ENCODE data around the gene IGSF6. TPM values are rescaled to one million over a fixed set of nuclear protein-coding genes. Genes with fewer than 3 reads are reported as not detected.

The IGSF6 gene
- total and polyA plus RNA-seq, 2 of the 13 experiments (the other 11 are each of a cell fraction or from before 2014, with no cell fraction given), result not detected

DNA sequence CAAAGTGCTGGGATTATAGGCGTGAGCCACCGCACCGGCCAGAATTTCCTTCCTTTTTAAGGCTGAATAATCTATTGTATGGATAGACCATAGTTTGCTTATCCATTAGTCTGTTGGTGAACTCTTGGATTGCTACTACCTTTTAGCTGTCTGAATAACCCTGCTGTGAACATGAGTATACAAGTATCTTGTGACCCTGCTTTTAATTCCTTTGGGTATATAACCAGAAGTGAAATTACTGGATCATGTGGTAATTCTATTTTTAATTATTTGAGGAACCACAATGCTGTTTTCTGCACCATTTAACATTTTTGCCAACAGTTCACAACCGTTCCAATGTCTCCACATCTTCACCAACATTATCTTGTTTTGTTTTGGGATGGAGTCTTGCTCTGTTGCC lies 6.7 kb upstream of the IGSF6 start (continued):
- TF ChIP-seq MTA3 (CRISPR knock-in tag; IDR thresholded peaks at IDR 0.05), result no peak
- TF ChIP-seq, protein P1, sequence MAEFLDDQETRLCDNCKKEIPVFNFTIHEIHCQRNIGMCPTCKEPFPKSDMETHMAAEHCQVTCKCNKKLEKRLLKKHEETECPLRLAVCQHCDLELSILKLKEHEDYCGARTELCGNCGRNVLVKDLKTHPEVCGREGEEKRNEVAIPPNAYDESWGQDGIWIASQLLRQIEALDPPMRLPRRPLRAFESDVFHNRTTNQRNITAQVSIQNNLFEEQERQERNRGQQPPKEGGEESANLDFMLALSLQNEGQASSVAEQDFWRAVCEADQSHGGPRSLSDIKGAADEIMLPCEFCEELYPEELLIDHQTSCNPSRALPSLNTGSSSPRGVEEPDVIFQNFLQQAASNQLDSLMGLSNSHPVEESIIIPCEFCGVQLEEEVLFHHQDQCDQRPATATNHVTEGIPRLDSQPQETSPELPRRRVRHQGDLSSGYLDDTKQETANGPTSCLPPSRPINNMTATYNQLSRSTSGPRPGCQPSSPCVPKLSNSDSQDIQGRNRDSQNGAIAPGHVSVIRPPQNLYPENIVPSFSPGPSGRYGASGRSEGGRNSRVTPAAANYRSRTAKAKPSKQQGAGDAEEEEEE (CRISPR knock-in tag; IDR thresholded peaks at IDR 0.05; ENCODE audit: borderline replicate concordance), result no peak
- TF ChIP-seq, protein P2, sequence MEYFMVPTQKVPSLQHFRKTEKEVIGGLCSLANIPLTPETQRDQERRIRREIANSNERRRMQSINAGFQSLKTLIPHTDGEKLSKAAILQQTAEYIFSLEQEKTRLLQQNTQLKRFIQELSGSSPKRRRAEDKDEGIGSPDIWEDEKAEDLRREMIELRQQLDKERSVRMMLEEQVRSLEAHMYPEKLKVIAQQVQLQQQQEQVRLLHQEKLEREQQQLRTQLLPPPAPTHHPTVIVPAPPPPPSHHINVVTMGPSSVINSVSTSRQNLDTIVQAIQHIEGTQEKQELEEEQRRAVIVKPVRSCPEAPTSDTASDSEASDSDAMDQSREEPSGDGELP (IDR thresholded peaks at IDR 0.05; ENCODE audit: borderline replicate concordance, low read depth), result no peak
- no peak for TF ChIP-seq GTF2F1 (IDR thresholded peaks at IDR 0.05; ENCODE audit: low read length)
- TF ChIP-seq, protein P3, sequence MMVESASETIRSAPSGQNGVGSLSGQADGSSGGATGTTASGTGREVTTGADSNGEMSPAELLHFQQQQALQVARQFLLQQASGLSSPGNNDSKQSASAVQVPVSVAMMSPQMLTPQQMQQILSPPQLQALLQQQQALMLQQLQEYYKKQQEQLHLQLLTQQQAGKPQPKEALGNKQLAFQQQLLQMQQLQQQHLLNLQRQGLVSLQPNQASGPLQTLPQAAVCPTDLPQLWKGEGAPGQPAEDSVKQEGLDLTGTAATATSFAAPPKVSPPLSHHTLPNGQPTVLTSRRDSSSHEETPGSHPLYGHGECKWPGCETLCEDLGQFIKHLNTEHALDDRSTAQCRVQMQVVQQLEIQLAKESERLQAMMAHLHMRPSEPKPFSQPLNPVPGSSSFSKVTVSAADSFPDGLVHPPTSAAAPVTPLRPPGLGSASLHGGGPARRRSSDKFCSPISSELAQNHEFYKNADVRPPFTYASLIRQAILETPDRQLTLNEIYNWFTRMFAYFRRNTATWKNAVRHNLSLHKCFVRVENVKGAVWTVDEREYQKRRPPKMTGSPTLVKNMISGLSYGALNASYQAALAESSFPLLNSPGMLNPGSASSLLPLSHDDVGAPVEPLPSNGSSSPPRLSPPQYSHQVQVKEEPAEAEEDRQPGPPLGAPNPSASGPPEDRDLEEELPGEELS (CRISPR knock-in tag; IDR thresholded peaks at IDR 0.05), result no peak
- TF ChIP-seq ZNF232 (CRISPR knock-in tag; IDR thresholded peaks at IDR 0.05; ENCODE audit: borderline replicate concordance), result no peak
- no peak for TF ChIP-seq ZNF263 (CRISPR knock-in tag; IDR thresholded peaks at IDR 0.05)
